ENCODE results near the gene MMP8.

The MMP8 gene

GRCh38 chr11:102717280-102717679, 7.5 kb downstream of the MMP8 start:
- H3K4me3 ChIP-seq (ENCODE audit: low read depth, low read length): no peak overlapping the region
- DNase-seq (ENCODE audit: low read depth): no peak
- TF ChIP-seq CTCF (IDR thresholded peaks at IDR 0.05; ENCODE audit: control insufficient read depth, extremely low read depth, insufficient read depth): no peak

GRCh38 chr11:102716527-102716926, 8.2 kb downstream of the MMP8 start:
- no peak for TF ChIP-seq CTCF (IDR thresholded peaks at IDR 0.05; ENCODE audit: control insufficient read depth, extremely low read depth, insufficient read depth)
- H3K4me3 ChIP-seq (ENCODE audit: low read depth, low read length): no peak overlapping the region
- DNase-seq (ENCODE audit: low read depth): no peak

GRCh38 chr11:102712137-102712536, 12.6 kb downstream of the MMP8 start:
- no peak for TF ChIP-seq CTCF (IDR thresholded peaks at IDR 0.05; ENCODE audit: control insufficient read depth, extremely low read depth, insufficient read depth)
- DNase-seq (ENCODE audit: low read depth): no peak

GRCh38 chr11:102709201-102709945, 15.4 kb downstream of the MMP8 start:
- no peak overlapping the region for H3K4me3 ChIP-seq (ENCODE audit: low read depth, low read length)
- DNase-seq (ENCODE audit: low read depth): no peak
- TF ChIP-seq CTCF (IDR thresholded peaks at IDR 0.05; ENCODE audit: control insufficient read depth, extremely low read depth, insufficient read depth): no peak

More at GRCh38 chr11:102712137-102712536, 12.6 kb downstream of the MMP8 start:
- H3K4me3 ChIP-seq (ENCODE audit: low read depth, low read length): no peak overlapping the region

- no peak for TF ChIP-seq CTCF (IDR thresholded peaks at IDR 0.05; ENCODE audit: control insufficient read depth, extremely low read depth, insufficient read depth)
- H3K4me3 ChIP-seq (ENCODE audit: low read depth, low read length): no peak overlapping the region
- no peak for DNase-seq (ENCODE audit: low read depth)
Observed at GRCh38 chr11:102708654-102709053, 16.1 kb downstream of the MMP8 start.

GRCh38 chr11:102705626-102706025, 19.1 kb downstream of the MMP8 start, which contains the start of gene MMP27:
TSS of gene MMP27 (minus strand) at chr11:102705769. CDS start at chr11:102705714, 55 bp downstream.
- no peak for TF ChIP-seq CTCF (IDR thresholded peaks at IDR 0.05; ENCODE audit: control insufficient read depth, extremely low read depth, insufficient read depth)
- no peak for DNase-seq (ENCODE audit: low read depth)
- no peak within 1 kb of the TSS for H3K4me3 ChIP-seq (ENCODE audit: low read depth, low read length)

GRCh38 chr11:102704841-102705240, 19.9 kb downstream of the MMP8 start:
- H3K4me3 ChIP-seq (ENCODE audit: low read depth, low read length): no peak overlapping the region
- TF ChIP-seq CTCF (IDR thresholded peaks at IDR 0.05; ENCODE audit: control insufficient read depth, extremely low read depth, insufficient read depth): no peak
- DNase-seq (ENCODE audit: low read depth): no peak
